ENCODE measurements around the gene SSTR3.

The SSTR3 gene

GRCh38 chr22:37213941-37214730, 1.9 kb upstream of the SSTR3 start:
- H3K36me3 ChIP-seq (ENCODE audit: insufficient read depth, low read length): no peaks in the 10 kb centered on the region; the same call in 1 of the 2 replicates
- H2AFZ ChIP-seq (ENCODE audit: low read length): no peak overlapping the region
- H3K9me3 ChIP-seq (ENCODE audit: low read length): no peaks in the 10 kb centered on the region
- H3K9ac ChIP-seq (ENCODE audit: low read length): no peak overlapping the region
- no peak overlapping the region for H3K4me3 ChIP-seq (ENCODE audit: low read depth, low read length, poor library complexity, severe bottlenecking)
- no peaks in the 10 kb centered on the region for H3F3A ChIP-seq (ENCODE audit: insufficient read depth, low read length)
- H4K20me1 ChIP-seq (ENCODE audit: insufficient read depth, low read length): no peaks in the 10 kb centered on the region
- no peak overlapping the region for H3K4me2 ChIP-seq (ENCODE audit: low read length)
- no peak overlapping the region for H3K27ac ChIP-seq (ENCODE audit: low read depth, low read length, poor library complexity, severe bottlenecking)
- peaks cover 6% of the 10 kb centered on the region; the same call in 1 of the 2 replicates for H3K27me3 ChIP-seq (ENCODE audit: insufficient read depth, low read length)
- peaks cover 12% of the 10 kb centered on the region for H3K4me1 ChIP-seq (ENCODE audit: insufficient read depth, low read length, severe bottlenecking)
- no peaks in the 10 kb centered on the region for H3K79me2 ChIP-seq (ENCODE audit: insufficient read depth, low read length)
- TF ChIP-seq EZH2 (IDR thresholded peaks at IDR 0.05; ENCODE audit: borderline replicate concordance, low read length) (no peak), CTCF (IDR thresholded peaks at IDR 0.05; ENCODE audit: low read length) (no peak)
- no peaks in the 10 kb centered on the region for H3K9me2 ChIP-seq (ENCODE audit: low read depth, low read length)

GRCh38 chr22:37213218-37213855, 1.1 kb upstream of the SSTR3 start:
- Histone ChIP-seq H3F3A (ENCODE audit: insufficient read depth, low read length) (no peaks in the 10 kb centered on the region), H4K20me1 (ENCODE audit: insufficient read depth, low read length) (no peaks in the 10 kb centered on the region), H3K27me3 (ENCODE audit: insufficient read depth, low read length) (peaks cover 6% of the 10 kb centered on the region; the same call in 1 of the 2 replicates), H3K4me2 (ENCODE audit: low read length) (no peak overlapping the region), H3K9ac (ENCODE audit: low read length) (no peak overlapping the region), H3K27ac (ENCODE audit: low read depth, low read length, poor library complexity, severe bottlenecking) (no peak overlapping the region), H2AFZ (ENCODE audit: low read length) (no peak overlapping the region), H3K36me3 (ENCODE audit: insufficient read depth, low read length) (no peaks in the 10 kb centered on the region; the same call in 1 of the 2 replicates), H3K4me1 (ENCODE audit: insufficient read depth, low read length, severe bottlenecking) (peaks cover 4% of the 10 kb centered on the region), H3K9me3 (ENCODE audit: low read length) (no peaks in the 10 kb centered on the region), H3K79me2 (ENCODE audit: insufficient read depth, low read length) (no peaks in the 10 kb centered on the region), H3K9me2 (ENCODE audit: low read depth, low read length) (no peaks in the 10 kb centered on the region), H3K4me3 (ENCODE audit: low read depth, low read length, poor library complexity, severe bottlenecking) (no peak overlapping the region)
- no peak for TF ChIP-seq CTCF (IDR thresholded peaks at IDR 0.05; ENCODE audit: low read length)
- no peak for TF ChIP-seq EZH2 (IDR thresholded peaks at IDR 0.05; ENCODE audit: borderline replicate concordance, low read length)

- no peaks in the 10 kb centered on the region for H4K20me1 ChIP-seq (ENCODE audit: insufficient read depth, low read length)
- H3K4me2 ChIP-seq (ENCODE audit: low read length): no peak overlapping the region
- peaks cover 6% of the 10 kb centered on the region; the same call in 1 of the 2 replicates for H3K27me3 ChIP-seq (ENCODE audit: insufficient read depth, low read length)
- no peaks in the 10 kb centered on the region for H3F3A ChIP-seq (ENCODE audit: insufficient read depth, low read length)
- H3K79me2 ChIP-seq (ENCODE audit: insufficient read depth, low read length): no peaks in the 10 kb centered on the region
- H2AFZ ChIP-seq (ENCODE audit: low read length): no peak overlapping the region
- H3K9ac ChIP-seq (ENCODE audit: low read length): no peak overlapping the region
- TF ChIP-seq CTCF (IDR thresholded peaks at IDR 0.05; ENCODE audit: low read length): no peak
- TF ChIP-seq EZH2 (IDR thresholded peaks at IDR 0.05; ENCODE audit: borderline replicate concordance, low read length): no peak
- H3K4me1 ChIP-seq (ENCODE audit: insufficient read depth, low read length, severe bottlenecking): no peaks in the 10 kb centered on the region
- no peaks in the 10 kb centered on the region for H3K9me2 ChIP-seq (ENCODE audit: low read depth, low read length)
- no peaks in the 10 kb centered on the region; the same call in 1 of the 2 replicates for H3K36me3 ChIP-seq (ENCODE audit: insufficient read depth, low read length)
- no peak overlapping the region for H3K27ac ChIP-seq (ENCODE audit: low read depth, low read length, poor library complexity, severe bottlenecking)
- no peaks in the 10 kb centered on the region for H3K9me3 ChIP-seq (ENCODE audit: low read length)
- H3K4me3 ChIP-seq (ENCODE audit: low read depth, low read length, poor library complexity, severe bottlenecking): no peak overlapping the region
Measured at GRCh38 chr22:37211866-37212173, 457 bp downstream of the SSTR3 start.
